Neural cell (in vitro differentiated cells): ENCODE data around the gene ITPKB.

ENCODE experiments used
- CTCF ChIP-seq: fragments of 450-650 bp; IDR thresholded peaks from 2 replicates; pipeline ENCODE4 v1.5.1; 2014; ENCODE audit warnings: antibody characterized with exemption, mild to moderate bottlenecking, moderate library complexity; ENCODE audit not compliant: poor library complexity, severe bottlenecking
- EP300 ChIP-seq: fragments of 450-650 bp; conservative IDR thresholded peaks from 2 replicates; pipeline ENCODE4 v1.6.1; 2014; ENCODE audit warnings: antibody characterized with exemption, mild to moderate bottlenecking, moderate library complexity; ENCODE audit not compliant: poor library complexity, severe bottlenecking
- POLR2AphosphoS5 ChIP-seq: IDR thresholded peaks from 2 replicates; pipeline ENCODE4 v1.6.1; 2012
- RAD21 ChIP-seq: fragments of 450-650 bp; conservative IDR thresholded peaks from 2 replicates; pipeline ENCODE4 v1.6.1; 2014; ENCODE audit warnings: antibody characterized with exemption, mild to moderate bottlenecking, moderate library complexity
- REST ChIP-seq: IDR thresholded peaks from 2 replicates; pipeline ENCODE4 v1.6.1; 2012; ENCODE audit warnings: borderline replicate concordance

- TF ChIP-seq CTCF (no peak), EP300 (no peak), REST (no peak), RAD21 (no peak), POLR2AphosphoS5 (no peak)
These were observed 21.7 kb downstream of the ITPKB start for GRCh38 chr1:226717256-226717909.
